Activated T-helper 9 cell treated with anti-CD3 and anti-CD28 coated beads, Interleukin-2, amount 50 U/mL, for 16 hours (primary cell): ENCODE measurements around the gene PRKCSH.

ENCODE experiments used
- DNase-seq: peaks from one replicate; pipeline ENCODE4 v3.0.0-alpha.2; 2020; ENCODE audit warnings: low read depth

Gene PRKCSH

DNA sequence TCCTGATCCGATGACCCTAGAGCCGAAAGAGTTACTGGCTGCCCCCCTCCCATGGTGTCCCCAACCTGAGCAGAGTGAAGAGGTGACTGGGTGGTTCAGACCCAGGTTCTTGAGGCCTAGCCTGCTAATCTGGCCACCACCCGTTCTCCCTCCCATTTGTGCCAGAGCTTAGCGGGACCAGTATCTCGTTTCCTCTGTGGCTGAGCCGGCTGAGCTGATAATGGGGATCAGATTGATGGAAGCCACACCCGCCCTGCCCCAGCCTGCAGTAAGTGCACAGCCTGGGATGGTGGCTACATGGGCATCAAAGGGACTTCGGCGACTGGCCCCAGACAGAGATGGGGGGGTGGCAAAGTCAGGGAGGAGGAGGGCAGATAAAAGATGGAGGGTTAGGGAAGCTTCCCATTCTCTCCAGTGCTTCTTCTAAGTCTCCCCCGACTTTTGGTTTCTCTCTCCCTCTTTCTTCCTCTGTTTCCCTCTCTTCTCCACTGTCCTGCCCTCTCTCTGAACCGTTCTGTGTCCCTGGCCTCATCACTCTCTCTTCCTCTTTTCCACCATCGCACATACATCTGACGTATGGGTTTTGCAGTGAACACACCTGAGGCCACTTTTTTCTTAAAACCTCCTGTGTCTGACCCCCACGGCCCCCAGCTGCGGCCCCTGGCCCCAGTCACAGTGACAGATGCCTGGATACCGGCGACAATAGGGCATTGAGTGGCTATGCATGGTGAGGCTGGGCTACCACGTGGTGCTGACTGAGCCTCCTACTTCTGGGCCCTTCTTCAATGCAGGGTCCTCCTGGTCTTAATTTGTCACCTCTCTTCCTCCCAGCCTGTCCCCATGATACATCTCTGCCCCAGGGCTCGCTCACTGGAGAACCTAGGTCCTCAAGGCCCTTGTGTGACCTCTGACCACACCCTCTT is 43.0 kb downstream of the PRKCSH start:
- no peak for DNase-seq

DNA sequence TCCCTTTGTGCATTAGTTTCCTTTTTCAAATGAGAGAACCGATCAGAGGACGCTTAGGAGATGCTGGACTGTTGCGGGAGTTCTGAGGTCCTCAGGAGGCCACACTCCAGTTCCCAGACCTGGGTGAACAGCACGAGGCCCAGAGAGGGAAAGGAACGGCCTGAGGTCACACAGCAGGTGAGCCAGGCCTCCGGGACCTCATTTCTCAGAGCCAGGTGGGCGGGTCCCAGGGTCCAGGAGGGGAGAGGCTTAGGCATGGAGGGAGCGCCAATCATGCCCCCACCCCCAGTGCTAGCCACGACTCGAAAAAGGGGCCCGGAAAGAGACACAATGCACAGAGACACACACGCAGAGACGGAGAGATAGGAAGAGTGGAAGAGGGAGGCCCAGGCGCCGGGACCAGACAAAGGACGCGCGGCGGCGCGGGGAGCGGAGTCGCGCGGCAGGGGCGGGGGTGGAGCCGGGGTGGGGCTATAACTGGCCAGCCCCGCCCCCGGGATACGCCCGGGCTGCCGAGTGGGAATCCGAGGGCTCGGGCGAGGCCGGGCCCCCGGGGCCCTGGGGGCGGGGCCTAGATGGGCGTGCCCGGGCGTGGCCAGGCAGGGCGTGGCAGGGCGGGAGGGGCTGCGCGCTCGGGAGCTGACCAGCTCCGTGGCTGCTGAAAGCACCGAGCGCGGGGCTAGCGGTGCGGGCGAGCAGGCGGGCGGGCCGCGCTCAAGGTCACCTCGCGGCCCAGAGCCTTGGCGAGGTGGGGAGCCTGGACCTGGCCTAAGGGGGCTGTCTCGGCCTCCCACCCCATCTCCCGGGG is 43.9 kb downstream of the PRKCSH start:
- no peak for DNase-seq

DNA sequence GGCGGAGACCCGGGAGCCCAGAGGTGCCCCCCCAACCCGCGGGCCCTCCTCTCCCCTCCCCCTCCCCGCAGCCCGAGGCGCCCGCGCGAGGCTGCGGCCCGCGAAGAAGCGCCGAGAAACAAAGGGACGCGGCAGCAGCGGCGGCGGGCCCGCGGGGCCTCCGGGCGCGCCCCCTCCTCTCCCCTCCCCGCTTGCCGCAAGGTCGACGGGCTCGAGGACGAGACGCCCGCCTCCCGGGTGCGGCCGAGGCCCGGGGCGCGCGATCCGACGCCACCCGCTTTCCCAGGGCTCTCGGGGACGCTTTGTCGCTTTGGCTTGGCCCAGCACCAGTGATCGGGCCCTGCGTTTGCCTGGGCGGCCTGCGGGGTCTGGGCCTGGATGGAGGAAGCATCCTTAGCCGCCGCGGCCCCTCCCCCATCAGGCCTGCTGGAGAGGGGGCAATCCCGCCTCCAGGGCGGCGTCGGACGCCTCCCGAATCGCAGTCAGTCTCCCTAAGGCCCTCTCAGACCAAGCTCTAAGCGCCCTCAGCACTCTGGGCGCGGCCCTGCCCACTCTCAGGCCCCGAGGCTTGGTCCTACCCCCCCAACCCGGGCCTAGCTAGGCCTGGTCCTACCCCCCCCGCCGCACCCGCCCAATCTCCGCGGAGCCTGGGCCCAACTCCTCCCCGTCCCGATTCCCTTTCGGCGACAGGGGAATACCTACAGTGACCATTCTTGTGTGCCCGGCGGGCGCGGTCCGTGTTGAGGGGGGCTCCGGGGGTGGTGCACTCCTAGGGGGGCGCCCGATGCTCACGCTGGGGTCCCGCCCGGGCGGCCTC is 44.7 kb downstream of the PRKCSH start:
- DNase-seq, result no peak

DNA sequence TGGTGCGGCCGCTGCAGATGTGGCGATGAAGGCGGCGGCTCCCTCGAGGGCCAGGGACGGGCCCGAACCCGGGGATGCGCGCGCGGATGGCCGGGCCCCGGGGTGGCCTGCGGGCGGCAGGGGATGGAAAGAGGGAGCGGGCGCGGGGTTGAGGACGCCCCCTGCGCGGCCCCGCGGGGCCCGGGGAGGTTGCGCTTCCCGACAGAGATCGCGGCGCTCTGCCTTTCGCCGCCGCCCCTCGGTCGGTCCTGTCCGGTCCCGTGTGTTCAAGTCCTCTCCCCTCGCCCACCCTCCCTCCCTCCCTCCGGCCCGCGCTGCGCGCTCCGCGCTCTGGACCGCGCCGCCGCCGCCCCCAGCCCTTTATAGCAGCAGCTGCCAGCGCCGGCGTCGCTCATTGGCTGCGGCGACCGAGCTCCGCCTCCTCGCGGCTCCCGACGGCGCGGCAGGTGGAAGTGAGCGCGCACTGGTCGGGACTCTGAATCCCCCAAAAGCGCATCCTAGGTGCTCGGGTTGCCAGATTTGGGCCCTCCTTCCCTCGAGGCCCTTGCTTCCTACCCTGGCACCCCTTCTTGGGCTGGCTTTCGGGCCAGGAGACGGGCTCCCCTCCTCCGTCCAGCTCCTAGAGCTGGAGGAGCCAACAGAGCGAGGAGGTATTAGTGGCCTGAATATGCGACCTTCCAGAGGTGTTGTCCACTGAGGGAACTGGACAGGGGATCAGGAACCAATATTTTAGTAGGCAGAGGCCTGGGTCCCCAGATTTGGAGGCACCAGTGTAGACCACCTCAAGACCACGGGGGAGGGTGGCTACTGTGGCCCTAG is 45.5 kb downstream of the PRKCSH start, which contains the start of gene ELAVL3:
Gene ELAVL3, minus strand, starts transcription at position 332 of the 819 bp plus-strand sequence. CDS start 438 bp downstream, outside the sequence.
- DNase-seq, result no peak

DNA sequence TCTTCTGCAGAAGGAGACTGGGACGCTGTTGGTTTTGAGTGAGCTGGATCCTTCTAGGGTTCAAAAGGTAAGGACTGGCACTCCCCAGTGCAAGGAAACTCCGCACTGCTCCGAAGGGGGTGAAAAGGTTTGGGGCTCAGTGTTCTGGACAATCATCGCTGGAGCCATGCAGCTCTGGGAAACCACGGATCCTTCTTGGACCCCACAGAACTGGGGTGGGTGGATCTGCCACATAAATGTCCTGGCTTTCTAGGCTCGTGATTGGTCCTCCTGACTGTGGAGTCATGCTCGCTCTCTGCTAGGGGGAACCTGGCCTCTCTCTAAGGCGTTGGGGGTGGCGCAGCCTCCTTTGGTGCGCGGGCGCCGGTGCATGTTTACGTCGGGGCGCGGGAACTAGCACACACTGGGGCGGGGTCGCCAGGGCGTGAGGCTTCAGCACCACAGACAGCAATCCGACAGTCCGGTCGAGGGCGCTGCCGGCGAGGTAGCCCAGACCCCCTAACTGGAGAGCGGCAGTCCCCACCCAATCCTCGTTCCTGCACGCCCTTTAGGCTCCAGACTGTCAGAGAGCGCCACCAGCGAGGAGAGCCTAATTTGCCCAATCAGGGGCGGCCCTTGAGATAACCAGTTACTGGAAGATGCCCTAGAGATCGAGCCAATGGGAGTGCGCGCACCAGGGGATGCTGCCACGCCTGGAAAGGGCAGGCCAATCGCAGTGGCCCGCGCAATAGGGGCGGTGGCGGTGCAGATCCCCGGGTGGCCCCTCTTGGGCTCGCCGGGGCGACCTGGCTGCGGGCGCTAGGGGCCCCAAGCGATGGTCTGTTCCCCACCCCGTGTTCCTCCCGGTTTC is 46.3 kb downstream of the PRKCSH start:
- DNase-seq, result peak; percentile 57

DNA sequence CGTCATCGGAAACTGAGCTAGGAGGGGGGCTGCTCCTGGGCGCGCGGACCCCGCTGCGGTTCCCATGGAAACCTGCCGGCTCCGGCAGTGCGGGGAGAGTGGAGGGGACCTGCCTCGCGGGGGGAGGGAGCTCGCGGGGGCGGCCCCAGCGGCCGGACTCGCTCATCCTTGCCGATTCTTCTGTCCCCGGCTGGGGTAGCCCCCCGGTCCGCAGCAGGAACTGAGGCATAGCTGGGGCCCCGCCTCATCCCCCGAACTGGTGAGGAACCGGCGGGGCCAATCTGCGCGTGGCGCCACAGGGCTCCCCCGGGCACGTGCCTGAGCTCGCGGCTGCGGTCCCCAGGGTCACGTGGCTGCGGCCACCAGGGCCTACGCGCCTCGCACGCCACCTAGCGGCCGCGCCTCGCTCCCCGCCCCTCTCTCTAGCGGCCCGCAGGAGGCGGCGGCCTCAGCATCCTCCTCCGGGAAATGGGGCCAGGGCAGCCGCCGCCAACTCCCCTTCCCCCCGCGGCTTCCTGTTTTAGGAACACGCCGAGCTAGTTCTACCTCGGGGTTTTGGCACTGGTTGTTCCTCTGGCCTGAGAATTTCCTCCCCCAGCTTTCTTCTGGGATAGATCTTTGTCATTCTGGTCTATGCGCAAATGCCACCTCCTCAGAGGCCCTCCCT is 47.1 kb downstream of the PRKCSH start:
- peak; percentile 75 for DNase-seq

DNA sequence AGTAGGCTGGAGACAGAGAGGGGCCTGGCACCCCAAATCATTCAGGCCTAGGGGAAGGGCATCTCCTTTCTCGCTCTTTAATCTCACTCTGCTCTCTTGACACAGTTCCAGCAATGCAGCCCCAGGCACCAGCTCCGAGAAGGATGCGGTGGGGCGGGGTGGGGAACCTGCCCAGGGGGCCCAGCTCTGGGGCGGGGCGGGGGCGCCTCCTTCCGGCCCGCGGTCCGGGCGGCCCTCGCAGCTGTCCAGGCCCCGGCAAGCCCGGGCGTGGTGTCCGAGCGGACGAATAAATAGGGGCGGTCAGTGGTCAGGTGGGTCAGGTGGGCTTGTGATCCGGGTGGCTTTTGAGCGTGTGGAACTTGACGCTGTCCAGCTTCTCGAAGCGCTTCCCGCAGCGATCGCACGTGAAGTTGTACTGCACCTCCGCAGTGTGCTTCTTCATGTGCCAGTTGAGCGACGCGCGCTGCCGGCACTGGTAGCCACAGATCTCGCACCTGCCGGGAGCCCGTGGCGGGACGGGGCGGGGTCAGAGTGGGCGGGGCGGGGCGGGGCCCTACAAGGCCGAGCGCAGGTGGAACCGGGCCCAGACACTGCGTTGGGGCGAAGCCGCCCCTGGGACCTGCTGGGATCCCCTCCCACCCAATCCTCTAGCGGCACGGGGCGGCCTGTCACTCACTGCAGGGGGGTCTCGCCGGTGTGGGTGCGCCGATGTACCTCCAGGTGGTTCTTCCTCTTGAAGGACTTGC is 48.1 kb downstream of the PRKCSH start:
- DNase-seq, result no peak

DNA sequence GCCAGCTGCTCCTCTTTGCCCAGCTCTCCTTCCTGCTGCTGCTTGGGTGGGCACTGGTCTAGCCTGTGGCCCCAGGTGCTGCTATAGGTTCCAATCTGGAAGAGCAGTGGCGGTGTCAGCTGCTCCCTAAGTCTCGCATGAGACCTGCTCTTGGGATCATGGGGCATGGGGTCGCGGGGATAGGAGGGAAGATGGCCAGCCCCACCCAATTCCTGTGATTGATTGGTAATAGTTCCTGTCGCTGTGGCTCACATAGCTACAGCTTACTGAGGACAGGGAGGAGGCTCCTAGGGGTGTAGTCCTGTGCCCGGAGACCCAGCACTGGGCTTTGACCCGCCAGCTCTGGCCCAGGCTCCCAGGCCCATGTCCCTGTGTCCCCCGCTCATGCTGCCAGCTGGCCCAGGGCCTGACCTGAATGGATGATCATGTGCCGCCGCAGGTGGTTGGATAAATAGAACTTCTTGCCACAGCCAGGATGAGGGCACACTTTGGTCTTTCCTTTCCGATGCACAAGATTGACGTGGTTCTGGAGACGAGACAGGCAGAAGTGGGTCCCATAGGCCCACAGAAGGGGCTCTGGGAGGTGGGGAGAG is 49.9 kb downstream of the PRKCSH start:
- no peak for DNase-seq

DNA sequence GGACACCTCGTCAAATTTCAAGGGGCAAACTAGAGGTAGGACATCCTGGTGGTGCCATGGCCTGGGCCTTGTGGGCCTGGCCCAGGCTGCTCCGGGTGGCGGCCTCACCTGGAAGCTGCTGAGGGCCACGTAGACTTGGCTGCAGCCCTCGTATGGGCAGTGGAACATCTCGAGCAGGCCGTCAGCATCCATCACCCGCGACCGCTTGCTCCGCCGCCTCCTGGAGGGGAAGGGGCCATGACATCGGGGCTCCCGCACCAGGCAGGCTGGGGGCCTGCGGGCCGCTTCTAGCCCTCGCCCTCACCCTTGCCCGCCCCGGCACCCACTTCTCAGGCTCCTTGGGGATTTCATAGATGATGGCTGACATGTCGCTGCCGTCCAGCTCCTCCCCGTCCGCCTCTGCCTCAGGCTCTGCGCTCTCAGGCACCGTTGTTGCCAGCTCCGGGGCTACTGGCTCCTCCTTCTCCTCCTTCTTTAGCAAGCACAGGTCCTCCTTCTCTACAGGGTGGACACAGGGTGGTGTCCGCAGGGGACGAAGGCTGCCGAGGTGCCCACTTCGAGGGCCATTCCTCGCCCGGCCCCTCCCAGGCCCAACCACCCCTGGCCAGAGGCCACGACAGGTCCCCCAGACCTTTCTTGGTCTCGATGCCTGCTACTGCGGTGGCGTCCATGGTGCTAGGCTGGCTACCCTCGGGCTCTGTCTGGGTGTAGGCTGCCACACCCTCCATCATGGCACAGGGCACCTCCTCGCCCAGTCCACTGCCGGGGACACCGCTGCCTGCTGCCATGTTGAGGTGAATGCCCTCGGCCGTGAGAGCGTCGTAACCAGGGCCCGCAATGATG is 51.4 kb downstream of the PRKCSH start:
- no peak for DNase-seq

DNA sequence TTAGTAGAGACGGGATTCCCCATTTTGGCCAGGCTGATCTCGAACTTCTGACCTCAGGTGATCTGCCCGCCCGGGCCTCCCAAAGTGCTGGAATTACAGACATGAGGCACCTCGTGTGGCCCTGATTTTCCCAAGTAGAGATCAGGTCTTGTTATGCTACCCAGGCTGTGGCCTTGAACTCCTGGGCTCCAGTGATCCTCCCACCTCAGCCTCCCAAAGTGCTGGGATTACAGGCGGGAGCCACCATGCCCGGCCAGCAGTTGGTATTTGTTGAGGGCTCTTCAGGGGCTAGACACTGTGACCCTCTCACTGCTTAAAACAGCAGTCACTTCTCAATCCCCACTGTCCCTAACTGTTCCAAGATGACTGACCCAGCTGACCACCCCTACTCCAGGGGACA is 53.9 kb downstream of the PRKCSH start:
- DNase-seq, result no peak

DNA sequence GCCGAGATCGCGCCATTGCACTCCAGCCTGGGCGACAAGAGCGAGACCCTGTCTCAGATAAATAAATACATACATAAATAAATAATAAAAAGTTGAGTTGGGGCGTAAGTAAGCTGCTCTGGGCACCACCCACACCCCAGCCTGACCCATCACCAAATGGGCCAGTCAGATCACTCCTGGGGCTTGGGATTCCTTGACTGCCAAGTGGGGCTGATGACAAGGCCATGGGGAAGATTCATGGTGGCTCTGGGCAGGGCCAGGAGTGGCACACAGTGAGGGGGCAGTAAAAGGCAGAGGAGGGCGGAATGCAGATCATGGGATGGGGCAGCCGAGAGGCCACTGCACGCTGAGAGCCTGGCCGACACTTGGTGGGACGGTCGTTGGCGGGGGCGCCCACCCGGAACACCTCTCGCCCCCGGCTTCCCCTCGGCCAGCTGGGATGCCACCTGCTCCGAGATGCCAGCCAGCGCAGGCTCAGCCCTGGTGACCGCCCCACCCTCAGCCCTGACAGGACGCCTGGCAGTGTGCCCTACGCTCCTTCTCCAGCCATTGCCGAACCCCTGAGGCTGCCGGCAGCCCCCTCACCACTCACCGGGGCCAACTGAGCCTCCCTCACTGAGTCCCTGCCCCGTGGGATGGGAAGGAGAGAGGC is 59.3 kb downstream of the PRKCSH start:
- DNase-seq, result no peak

DNA sequence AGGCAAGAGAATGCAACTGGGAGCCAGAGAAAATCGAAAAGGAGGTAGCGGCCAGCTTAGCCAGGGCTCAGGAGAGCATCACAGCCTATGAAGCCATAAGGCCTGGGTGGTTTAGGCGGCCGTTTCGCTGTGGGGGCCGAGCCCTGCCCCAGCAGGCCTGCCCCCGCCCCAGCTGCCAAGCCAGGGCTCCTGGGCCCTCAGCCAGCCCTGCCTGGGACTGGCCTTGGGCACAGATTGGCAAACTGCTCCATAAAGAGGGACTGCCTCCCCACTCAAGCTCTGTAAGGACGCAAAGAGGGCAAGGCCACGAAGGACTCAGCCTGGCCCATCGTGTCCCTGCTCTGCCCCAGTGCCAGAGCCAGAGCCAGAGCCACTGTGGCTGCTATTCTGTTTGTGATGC is 60.0 kb downstream of the PRKCSH start:
- DNase-seq, result no peak

DNA sequence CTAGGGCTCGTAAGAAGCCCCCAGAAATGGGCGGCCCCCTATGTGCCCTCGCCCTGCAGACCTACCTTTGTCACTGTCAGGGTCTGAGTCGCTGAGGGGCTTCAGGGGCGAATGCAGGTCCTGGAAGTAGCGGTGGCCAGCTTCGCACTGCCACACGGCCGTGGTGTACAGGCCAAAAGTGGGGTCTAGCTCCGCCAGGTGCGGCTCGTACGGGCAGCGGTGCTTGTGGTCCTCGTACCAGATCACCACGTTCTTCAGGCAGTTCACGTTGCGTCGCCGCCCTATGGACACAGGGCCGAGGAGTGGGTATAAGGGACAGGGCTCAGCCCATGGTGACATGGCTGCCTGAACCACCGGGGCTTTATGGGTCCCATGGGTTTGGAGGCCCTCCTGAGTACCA is 60.5 kb downstream of the PRKCSH start:
- DNase-seq, result no peak

DNA sequence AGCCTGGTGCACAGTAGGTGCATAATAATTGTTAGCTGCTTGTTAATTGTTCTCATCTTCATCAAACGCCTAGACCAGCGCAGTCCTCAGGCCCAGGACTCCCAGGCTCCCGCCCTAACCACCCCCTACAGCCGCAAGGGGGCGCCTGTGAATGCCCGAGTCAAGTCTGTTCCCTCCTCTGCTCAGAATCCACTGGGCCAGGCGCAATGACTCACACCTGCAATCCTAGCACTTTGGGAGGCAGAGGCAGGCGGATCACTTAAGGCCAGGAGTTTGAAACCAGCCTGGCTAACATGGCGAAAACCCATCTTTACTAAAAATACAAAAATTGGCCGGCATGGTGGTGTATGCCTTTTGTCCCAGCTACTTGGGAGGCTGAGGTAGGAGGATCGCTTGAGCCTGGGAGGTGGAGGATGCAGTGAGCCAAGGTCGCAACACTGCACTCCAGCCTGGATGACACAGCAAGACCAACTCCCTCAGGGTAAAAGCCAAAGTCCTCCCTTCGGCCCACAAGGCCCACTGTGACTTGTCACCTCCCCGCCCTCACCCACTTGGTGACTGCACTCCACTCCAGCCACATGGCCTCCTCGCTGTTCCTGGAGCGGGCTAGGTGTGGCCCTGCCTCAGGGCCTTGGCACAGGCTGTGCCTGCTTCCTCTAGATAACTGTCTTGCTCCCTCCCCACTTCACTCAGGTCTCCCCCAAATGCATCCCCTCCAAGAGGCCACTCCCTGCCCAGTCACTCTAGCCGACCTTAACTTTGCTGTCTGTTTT is 61.1 kb downstream of the PRKCSH start:
- DNase-seq, result peak; percentile 52

DNA sequence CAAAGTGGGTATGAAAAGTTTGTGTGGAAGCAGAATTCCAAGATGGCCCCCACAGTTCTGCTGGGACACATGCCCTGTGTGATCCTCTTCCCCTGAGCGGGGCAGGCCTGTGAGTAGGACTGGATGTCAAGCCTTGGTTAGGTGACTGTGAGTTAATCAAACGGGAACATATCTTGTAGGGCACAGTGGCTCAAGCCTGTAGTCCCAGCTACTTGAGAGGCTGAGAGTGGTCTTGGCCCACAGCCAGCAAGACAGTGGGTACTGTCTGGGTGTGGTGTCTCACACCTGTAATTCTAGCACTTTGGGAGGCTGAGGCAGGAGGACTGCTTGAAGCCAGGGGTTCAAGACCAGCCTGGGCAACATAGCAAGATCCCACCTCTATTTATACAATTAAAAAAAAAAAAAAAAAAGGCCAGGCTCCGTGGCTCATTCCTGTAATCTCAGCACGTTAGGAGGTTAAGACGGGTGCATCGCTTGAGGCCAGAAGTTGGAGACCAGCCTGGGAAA is 63.8 kb downstream of the PRKCSH start:
- no peak for DNase-seq

DNA sequence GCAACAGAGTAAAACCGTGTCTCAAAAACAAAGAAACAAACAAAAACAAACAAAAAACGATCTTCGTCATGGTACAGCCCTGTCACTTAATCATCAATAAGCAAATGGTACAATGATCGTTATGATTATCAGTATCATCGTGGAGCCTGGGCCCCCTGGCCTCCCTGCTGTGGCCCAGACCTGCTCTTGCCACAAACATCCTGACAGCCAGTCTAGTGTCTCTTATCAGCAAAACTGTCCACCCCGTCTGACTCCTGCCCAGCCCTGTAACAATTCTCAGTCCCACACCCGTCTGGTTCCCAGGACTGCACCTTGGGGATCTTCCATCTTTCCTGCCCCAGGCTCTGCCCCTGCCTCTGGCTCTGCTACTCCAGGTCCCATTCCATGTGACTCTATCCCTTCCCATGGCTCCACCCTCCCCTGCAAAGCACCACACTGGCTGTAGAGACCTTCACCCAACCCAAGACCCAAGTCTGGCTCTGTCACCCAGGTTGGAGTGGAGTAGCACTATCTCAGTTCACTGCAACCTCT is 64.5 kb downstream of the PRKCSH start:
- no peak for DNase-seq
